ENCODE measurements around the gene NOVA1.

Gene NOVA1

DNA sequence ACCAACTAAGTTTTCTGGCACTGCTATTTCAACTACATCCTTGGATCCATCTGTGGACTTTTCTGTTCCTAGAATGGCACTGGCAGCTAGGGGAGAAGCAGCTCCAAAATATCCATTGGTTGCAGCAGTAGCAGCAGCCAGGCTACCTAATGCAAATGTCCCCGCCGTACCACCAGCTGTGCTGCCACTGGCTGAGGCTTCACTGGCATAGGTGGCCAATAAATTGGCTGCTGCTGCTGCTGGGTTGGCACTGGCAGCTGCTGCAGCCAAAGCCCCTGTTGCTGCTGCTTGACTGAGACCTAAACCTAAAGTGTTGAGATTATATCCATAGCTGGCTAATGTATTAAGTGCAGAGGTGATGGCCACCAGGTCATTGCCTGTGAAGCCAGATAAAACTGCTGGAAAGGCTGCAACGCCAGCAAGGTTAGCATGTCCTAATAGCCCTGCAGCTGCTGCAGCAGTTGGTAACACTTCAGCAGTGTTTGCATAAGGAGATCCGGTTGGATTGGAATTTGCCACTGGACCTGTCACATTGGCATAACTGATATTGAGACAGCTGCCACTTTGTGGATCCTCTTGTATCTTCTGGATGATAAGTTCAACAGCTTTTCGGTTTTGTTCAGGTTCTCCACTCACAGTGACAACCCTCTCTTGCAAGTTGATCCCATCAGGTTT is 149.5 kb downstream of the NOVA1 start:
- ATAC-seq (replicated peaks) (no peak), DNase-seq (no peak)
- no peaks in the 10 kb centered on the region for H3K4me1 Mint-ChIP-seq
- no peak overlapping the region for H3K27ac Mint-ChIP-seq
- H3K4me3 Mint-ChIP-seq: no peak overlapping the region
- H3K9me3 Mint-ChIP-seq: peaks cover 0 to 7% of the 10 kb centered on the region in 2 donors
- H3K36me3 Mint-ChIP-seq: no peaks in the 10 kb centered on the region
- no peaks in the 10 kb centered on the region for H3K27me3 Mint-ChIP-seq

DNA sequence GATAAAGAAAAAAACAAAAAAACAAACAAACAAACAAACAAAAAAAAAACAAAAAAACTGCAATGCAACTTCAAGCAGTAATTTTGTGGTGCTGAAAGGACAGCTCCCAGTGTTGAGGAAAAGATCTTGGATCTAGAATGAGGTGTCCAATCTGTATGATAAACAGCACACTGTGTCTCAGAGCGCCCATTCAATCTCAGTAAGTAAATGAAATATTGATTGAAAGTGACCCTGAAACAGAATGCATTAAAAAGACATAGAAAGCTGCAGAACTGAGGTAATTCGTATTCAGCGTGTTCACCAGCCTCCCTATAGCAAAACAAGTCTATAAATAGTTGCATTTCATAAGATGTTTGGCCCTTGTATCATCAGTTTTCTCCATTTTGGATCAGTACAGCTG is 153.0 kb downstream of the NOVA1 start:
- Mint-ChIP-seq H3K27ac (no peak overlapping the region), H3K27me3 (no peaks in the 10 kb centered on the region), H3K9me3 (peaks cover 0 to 9% of the 10 kb centered on the region in 2 donors), H3K4me1 (no peaks in the 10 kb centered on the region), H3K4me3 (no peak overlapping the region), H3K36me3 (no peaks in the 10 kb centered on the region)
- no peak for ATAC-seq (replicated peaks)
- no peak for DNase-seq

DNA sequence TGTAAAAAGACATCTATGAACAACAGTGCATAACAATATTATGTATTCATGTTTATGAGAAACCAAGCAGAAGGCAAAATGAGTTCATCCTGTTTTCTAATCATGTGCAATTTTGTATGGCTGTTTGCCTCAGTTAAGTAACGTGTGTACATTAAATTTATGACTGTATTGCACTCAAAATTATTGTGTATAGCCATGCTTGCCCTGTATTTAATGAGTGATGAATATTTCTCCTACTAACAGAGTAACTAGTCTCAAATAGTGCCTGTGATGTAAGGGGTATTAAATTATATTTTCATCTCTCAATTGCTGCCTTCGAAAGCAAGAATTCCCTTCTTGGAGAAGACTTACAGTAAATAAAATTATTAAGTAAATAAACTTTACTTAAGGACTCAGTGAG is 154.2 kb downstream of the NOVA1 start:
- Mint-ChIP-seq H3K9me3 (peaks cover 0 to 9% of the 10 kb centered on the region in 2 donors), H3K4me1 (no peaks in the 10 kb centered on the region), H3K36me3 (no peaks in the 10 kb centered on the region), H3K27me3 (no peaks in the 10 kb centered on the region), H3K4me3 (no peak overlapping the region), H3K27ac (no peak overlapping the region)
- ATAC-seq (replicated peaks) (no peak), DNase-seq (no peak)

DNA sequence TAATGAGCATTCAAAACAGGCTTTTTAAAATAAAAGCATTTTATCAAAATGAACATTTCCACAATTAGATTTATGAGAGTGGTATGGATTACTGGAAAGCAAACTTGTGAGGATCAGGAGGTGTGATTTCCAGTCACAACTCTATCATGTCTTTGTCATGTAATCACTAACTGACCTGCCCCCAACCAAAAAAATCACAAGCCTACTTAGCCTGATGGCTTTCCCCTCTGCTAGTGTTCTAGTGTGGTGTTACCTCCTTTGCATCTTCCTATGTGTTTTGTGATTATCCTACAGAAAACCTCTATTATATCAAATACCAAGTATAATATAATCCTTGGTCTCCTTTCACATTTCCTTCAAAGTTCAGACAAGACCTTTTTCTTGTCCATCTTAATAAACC is 168.6 kb downstream of the NOVA1 start:
- Mint-ChIP-seq H3K9me3 (no peaks in the 10 kb centered on the region), H3K4me1 (no peaks in the 10 kb centered on the region), H3K4me3 (no peak overlapping the region), H3K27me3 (no peaks in the 10 kb centered on the region), H3K36me3 (no peaks in the 10 kb centered on the region), H3K27ac (no peak overlapping the region)
- DNase-seq (no peak), ATAC-seq (replicated peaks) (no peak)

DNA sequence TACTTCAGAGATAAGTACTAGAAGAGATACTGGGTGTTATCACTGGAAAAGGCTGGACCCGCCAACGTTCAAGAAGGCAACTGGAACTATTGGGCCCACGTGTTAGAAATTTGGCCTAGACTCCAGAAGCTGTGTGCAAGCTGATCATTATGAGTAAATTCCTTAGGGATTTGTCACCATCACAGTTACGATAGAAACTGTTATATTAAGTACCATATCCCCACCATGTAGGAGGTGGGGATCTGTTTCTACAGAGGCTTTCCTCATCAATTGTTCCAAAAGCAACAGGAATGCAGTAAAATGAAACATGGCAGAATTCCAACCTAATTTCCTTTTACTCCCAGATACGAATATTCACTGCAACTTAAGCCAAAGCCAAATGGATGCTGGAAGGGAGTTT is 170.7 kb downstream of the NOVA1 start:
- Mint-ChIP-seq H3K4me1 (no peaks in the 10 kb centered on the region), H3K9me3 (no peaks in the 10 kb centered on the region), H3K27me3 (no peaks in the 10 kb centered on the region), H3K4me3 (no peak overlapping the region), H3K27ac (no peak overlapping the region), H3K36me3 (no peaks in the 10 kb centered on the region)
- DNase-seq (no peak), ATAC-seq (replicated peaks) (no peak)

DNA sequence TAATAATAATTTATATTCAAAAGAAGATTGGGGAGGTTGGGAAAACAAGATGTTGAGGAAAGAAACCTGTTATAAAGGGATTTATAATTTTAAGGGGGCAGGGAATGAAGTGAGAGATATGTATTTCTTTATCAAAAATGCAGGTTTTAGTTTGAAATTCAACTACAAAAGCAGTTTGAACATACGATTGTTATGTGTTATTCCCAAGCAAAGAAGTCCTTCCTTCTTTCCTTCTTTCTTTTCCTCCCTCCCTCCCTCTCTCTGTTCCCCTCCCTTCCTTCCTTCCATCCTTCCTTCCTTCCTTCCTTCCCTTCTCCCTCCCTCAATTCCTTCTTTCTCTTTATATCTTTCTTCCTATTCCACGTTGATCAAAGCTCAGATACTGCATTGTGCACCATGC is 173.3 kb downstream of the NOVA1 start:
- no peak for ATAC-seq (replicated peaks)
- H3K4me3 Mint-ChIP-seq: no peak overlapping the region
- no peaks in the 10 kb centered on the region for H3K36me3 Mint-ChIP-seq
- H3K27me3 Mint-ChIP-seq: no peaks in the 10 kb centered on the region
- H3K9me3 Mint-ChIP-seq: no peaks in the 10 kb centered on the region
- no peaks in the 10 kb centered on the region for H3K4me1 Mint-ChIP-seq
- no peak overlapping the region for H3K27ac Mint-ChIP-seq
- no peak for DNase-seq

DNA sequence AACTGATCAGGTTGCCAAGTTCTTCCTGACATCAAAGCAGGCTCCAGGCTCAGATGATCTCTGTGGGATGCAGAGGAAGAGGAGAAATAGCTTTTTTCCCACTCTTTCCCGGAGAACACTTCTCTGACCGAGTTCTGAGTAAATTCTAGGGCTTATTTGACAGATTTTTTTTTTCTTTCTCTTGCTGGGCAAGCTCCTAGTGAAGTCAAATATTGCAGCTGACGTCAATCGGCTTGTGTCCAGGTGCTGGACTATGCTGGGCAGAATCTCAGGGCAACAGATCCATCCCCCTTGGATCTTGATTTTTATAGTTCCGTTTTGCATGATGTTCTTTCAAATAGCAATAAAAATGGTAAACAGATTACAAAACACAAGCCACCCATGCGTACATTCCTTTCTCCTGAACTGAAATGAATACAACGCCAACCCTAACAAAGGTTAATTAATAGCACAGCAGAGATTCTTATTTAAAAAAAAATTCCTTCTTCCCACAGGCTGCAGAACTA is 182.2 kb downstream of the NOVA1 start:
- Mint-ChIP-seq H3K27me3 (no peaks in the 10 kb centered on the region), H3K4me1 (no peaks in the 10 kb centered on the region), H3K4me3 (no peak overlapping the region), H3K9me3 (peaks cover 0 to 4% of the 10 kb centered on the region in 2 donors), H3K27ac (no peak overlapping the region), H3K36me3 (no peaks in the 10 kb centered on the region)
- ATAC-seq (replicated peaks) (no peak), DNase-seq (no peak)

DNA sequence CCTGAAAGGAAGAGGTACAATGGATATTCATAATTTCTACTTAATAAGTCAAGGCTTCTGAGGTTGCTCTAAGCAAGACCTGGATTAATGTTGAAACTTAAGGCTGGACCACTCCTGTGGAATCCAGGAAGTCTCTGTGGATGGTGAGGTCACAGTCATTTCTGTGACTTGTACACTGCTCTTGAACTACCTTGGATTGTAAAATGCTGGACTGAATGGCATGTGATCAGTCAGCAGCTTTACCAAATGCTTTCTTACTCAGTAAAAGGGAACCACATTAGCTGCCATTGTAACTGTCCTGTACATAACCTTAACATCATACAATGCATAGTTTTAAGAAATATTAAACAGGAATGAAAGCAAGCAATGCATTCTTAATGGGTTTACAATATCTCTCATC is 182.9 kb downstream of the NOVA1 start:
- Mint-ChIP-seq H3K27ac (no peak overlapping the region), H3K4me1 (no peaks in the 10 kb centered on the region), H3K9me3 (peaks cover 0 to 4% of the 10 kb centered on the region in 2 donors), H3K27me3 (no peaks in the 10 kb centered on the region), H3K4me3 (no peak overlapping the region), H3K36me3 (no peaks in the 10 kb centered on the region)
- DNase-seq (no peak), ATAC-seq (replicated peaks) (no peak)

DNA sequence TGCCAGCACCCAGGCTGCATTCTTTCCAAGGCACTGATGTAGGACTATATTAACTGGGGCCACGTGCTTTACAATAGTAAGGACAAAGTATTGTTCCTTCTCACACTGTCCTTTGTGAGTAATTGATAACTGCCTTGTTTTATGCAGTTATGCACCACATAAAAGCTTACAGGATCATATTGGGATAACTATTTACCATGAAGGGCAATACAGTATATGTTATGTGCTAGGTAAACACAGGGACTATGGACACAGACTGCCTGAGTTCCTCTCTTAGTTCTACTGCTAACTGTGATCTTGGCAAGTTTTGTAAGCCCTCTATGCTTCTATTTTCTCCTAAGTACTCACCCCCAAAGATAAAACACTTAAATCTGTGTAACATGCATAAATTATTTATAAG is 183.7 kb downstream of the NOVA1 start:
- Mint-ChIP-seq H3K36me3 (no peaks in the 10 kb centered on the region), H3K9me3 (peaks cover 3 to 4% of the 10 kb centered on the region in 2 donors), H3K27ac (no peak overlapping the region), H3K4me3 (no peak overlapping the region), H3K4me1 (no peaks in the 10 kb centered on the region), H3K27me3 (no peaks in the 10 kb centered on the region)
- no peak for DNase-seq
- ATAC-seq (replicated peaks): no peak

DNA sequence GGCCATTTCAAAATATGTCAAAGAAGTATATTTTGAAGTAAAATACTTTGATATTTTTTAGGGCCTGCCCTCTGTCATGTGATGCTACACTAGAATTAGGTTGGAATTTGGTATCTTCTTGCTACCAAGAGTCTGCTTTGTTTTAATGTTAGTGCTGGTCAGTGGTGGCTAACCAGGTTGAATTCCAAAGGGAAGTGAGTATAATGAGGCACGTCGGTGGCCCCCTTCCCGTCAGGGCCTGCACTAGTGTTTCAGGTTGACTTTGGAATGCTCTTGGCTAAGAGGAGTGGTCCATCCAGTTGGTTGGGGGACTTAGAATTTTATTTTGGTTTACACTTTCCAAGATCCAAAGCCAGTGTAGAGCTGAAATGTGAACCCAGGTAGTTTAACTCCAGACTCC is 185.4 kb downstream of the NOVA1 start:
- ATAC-seq (replicated peaks) (no peak), DNase-seq (no peak)
- Mint-ChIP-seq H3K4me3 (no peak overlapping the region), H3K9me3 (peaks cover 3 to 4% of the 10 kb centered on the region in 2 donors), H3K27ac (no peak overlapping the region), H3K4me1 (no peaks in the 10 kb centered on the region), H3K36me3 (no peaks in the 10 kb centered on the region), H3K27me3 (no peaks in the 10 kb centered on the region)

DNA sequence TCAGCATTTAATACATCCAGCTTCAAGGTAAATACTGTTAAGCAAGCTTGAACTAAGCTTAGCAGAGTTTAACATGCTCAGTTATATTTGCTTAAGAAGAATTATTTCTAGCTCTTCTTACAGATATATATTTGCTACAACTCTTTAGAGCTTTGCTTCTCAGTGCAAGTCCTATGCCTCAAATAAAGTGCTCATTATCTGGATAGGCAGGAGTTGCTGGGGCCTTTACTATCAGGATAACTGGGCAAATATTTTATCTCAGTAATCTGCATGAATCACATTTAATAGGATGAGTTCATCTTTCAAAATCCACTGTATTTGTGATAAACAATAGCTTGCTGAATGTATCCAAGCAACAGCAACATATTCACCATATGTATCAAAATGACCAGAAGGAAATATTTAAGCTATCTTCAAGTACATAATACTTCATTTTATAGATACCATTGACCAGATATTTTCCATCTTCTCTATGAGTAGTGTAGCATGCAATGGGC is 187.6 kb downstream of the NOVA1 start:
- ATAC-seq (replicated peaks): no peak
- no peak overlapping the region for H3K4me3 Mint-ChIP-seq
- H3K36me3 Mint-ChIP-seq: no peaks in the 10 kb centered on the region
- H3K4me1 Mint-ChIP-seq: no peaks in the 10 kb centered on the region
- no peak overlapping the region for H3K27ac Mint-ChIP-seq
- peaks cover 3% of the 10 kb centered on the region in 2 donors for H3K9me3 Mint-ChIP-seq
- no peak for DNase-seq
- no peaks in the 10 kb centered on the region for H3K27me3 Mint-ChIP-seq

DNA sequence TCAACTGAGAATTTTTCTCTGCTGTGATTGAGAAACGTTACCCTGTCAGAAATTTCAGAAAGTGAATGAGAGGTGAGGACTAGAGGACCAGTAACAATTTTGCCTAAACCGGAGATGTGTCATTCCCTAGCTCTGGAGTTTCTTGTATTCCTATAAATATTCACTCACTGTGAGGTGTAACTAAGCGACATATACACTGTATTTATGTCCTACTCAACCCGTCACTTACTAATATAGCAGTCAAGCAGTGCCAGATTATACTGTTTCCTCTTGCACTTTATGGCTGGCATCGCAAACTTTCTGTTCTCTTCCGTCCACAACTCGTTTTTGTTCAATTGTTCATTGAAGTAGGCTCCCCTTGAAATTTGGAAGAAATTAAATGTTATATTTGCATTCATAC is 192.9 kb downstream of the NOVA1 start:
- H3K4me1 Mint-ChIP-seq: no peaks in the 10 kb centered on the region
- H3K4me3 Mint-ChIP-seq: no peak overlapping the region
- DNase-seq (no peak), ATAC-seq (replicated peaks) (no peak)
- H3K27me3 Mint-ChIP-seq: no peaks in the 10 kb centered on the region
- no peaks in the 10 kb centered on the region for H3K36me3 Mint-ChIP-seq
- H3K9me3 Mint-ChIP-seq: peaks cover 2 to 7% of the 10 kb centered on the region in 2 donors
- H3K27ac Mint-ChIP-seq: no peak overlapping the region

DNA sequence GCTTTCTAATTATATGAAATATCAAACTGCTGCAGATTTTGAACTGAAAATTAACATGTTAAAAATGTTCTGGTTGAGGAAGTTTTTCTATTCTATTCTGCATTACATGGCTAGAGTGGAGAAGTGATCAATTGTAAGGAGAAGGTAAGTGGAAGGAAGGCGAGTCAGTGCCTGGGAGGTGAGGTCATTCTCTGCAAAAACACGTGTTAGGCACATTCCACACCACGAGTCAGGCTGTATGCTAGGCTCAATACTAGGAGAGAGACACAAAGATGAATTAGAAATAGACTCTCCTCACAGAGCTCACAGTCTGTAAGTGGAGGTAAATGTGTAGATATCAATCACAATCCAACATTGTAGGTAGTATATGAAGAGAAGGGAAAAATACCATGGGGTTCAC is 194.1 kb downstream of the NOVA1 start:
- no peaks in the 10 kb centered on the region for H3K36me3 Mint-ChIP-seq
- H3K9me3 Mint-ChIP-seq: peaks cover 2 to 4% of the 10 kb centered on the region in 2 donors
- no peaks in the 10 kb centered on the region for H3K27me3 Mint-ChIP-seq
- DNase-seq: no peak
- H3K27ac Mint-ChIP-seq: no peak overlapping the region
- no peak overlapping the region for H3K4me3 Mint-ChIP-seq
- no peaks in the 10 kb centered on the region for H3K4me1 Mint-ChIP-seq
- no peak for ATAC-seq (replicated peaks)

DNA sequence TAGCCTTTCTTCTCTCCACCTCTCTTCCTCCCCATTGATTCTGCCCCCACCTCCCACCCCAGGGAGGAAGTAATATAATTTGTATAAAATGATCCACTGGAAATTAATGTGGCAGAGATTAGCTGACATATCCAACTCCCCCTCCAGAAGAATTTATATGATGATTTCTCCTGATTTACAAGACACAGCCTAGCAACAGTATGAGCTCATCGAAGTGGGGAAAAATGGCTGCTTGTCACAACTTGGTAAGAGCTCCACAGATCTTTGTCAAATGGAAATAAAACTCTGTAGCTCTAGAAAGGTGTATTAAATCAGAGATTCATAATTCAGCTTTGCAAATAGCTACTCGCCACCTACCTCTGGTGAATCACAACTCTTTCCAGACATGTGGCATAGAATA is 195.7 kb downstream of the NOVA1 start:
- ATAC-seq (replicated peaks) (no peak), DNase-seq (no peak)
- H3K27me3 Mint-ChIP-seq: no peaks in the 10 kb centered on the region
- peaks cover 3 to 4% of the 10 kb centered on the region in 2 donors for H3K9me3 Mint-ChIP-seq
- no peak overlapping the region for H3K27ac Mint-ChIP-seq
- no peaks in the 10 kb centered on the region for H3K36me3 Mint-ChIP-seq
- no peak overlapping the region for H3K4me3 Mint-ChIP-seq
- no peaks in the 10 kb centered on the region for H3K4me1 Mint-ChIP-seq

DNA sequence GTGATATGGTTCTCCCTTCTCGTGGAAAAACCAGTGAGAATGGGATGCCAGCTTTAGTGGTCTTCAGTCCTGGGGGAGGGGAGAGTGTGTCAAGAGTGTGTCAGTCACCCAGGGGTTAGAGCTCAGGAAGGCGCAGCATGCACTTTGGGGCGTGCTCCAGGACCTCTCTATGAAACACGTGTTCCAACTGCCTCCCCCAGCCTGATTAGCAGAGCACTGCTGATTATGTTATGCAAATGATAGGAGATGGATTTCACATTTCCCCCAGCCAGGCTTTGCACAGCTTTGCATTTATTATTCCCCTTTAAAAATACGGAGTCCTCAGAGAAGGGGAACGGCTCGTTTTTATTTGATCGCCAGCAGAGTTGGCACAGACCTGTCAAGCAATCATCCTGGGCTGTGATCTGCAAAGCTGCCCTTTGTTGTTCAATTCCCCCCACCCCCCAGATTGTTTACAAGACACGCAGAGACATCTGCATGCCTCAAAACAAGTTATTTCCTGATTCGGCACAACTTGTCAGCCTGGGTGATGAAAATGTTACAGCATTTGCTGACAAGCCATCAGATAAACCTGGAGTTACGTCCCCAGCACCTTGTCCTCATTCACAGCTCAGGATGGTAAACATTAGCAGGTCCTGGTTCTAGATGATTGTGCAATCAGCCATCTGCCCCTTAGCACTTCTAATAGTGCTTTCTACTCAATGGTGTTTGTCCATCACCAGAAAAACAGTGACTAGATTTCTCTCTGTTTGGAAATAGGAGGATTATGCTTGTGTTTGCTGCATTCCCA is 196.5 kb downstream of the NOVA1 start:
- Mint-ChIP-seq H3K4me1 (no peaks in the 10 kb centered on the region), H3K4me3 (no peak overlapping the region), H3K27ac (no peak overlapping the region), H3K36me3 (no peaks in the 10 kb centered on the region), H3K9me3 (peaks cover 4% of the 10 kb centered on the region in 2 donors), H3K27me3 (no peaks in the 10 kb centered on the region)
- no peak for DNase-seq
- ATAC-seq (replicated peaks): no peak

Measured in stimulated activated naive B cell treated with anti-CD40 and anti-IgM and Interleukin-4, amounts not matched to agents 10 μg/mL and 1 μg/mL and 100 μg/mL, for 72 hours (primary cell).